H9 (cell line): Measurements from ENCODE around the gene APOL1. TPM values are rescaled to one million over a fixed set of nuclear protein-coding genes. Genes with fewer than 3 reads are reported as not detected.

Experiments
- DNase-seq: peaks from one replicate; pipeline ENCODE4 v3.0.0-alpha.2; 2017
- H2AFZ ChIP-seq: one replicate; pipeline ENCODE4 v1.6.1; 2013; ENCODE audit warnings: mild to moderate bottlenecking, low read length, control low read depth, moderate library complexity
- H2AK5ac ChIP-seq: 2 replicates; pipeline ENCODE4 v1.6.1; 2013; ENCODE audit warnings: low read length, control low read depth, mixed read lengths; ENCODE audit not compliant: insufficient read length
- H2BK120ac ChIP-seq: one replicate; pipeline ENCODE4 v1.6.1; 2013; ENCODE audit warnings: low read depth, mild to moderate bottlenecking, low read length, control low read depth, inconsistent platforms; ENCODE audit not compliant: poor library complexity, severe bottlenecking
- H2BK12ac ChIP-seq: 2 replicates; pipeline ENCODE4 v1.6.1; 2013; ENCODE audit warnings: low read length, control low read depth, mixed read lengths, low read depth; ENCODE audit not compliant: insufficient read length
- H2BK15ac ChIP-seq: 2 replicates; pipeline ENCODE4 v1.6.1; 2013; ENCODE audit warnings: low read depth, low read length, control low read depth
- H2BK20ac ChIP-seq: one replicate; pipeline ENCODE4 v1.6.1; 2013; ENCODE audit warnings: low read depth, mild to moderate bottlenecking, low read length, control low read depth, inconsistent platforms; ENCODE audit not compliant: poor library complexity, severe bottlenecking
- H2BK5ac ChIP-seq: 2 replicates; pipeline ENCODE4 v1.6.1; 2013; ENCODE audit warnings: low read length, control low read depth, mixed read lengths; ENCODE audit not compliant: insufficient read length
- H3K14ac ChIP-seq: 2 replicates; pipeline ENCODE4 v1.6.1; 2013; ENCODE audit warnings: low read length, control low read depth; ENCODE audit not compliant: insufficient read depth
- H3K18ac ChIP-seq: 2 replicates; pipeline ENCODE4 v1.6.1; 2013; ENCODE audit warnings: low read depth, mild to moderate bottlenecking, mixed read lengths, low read length, control low read depth; ENCODE audit not compliant: insufficient read length
- H3K23ac ChIP-seq: 2 replicates; pipeline ENCODE4 v1.6.1; 2013; ENCODE audit warnings: low read length, control low read depth, mixed read lengths, low read depth; ENCODE audit not compliant: insufficient read length
- H3K23me2 ChIP-seq: 2 replicates; pipeline ENCODE4 v1.6.1; 2013; ENCODE audit warnings: low read depth, mild to moderate bottlenecking, mixed read lengths, low read length, control low read depth; ENCODE audit not compliant: insufficient read length, poor library complexity, severe bottlenecking
- H3K27ac ChIP-seq: 2 replicates; pipeline ENCODE4 v1.5.1; 2013; ENCODE audit warnings: low read length, control low read depth, mixed read lengths, low read depth; ENCODE audit not compliant: insufficient read length
- H3K27me3 ChIP-seq: 2 replicates; pipeline ENCODE4 v1.6.1; 2013; ENCODE audit warnings: low read length, control low read depth, inconsistent platforms; ENCODE audit not compliant: insufficient read depth
- H3K4ac ChIP-seq: 2 replicates; pipeline ENCODE4 v1.6.1; 2013; ENCODE audit warnings: low read depth, mild to moderate bottlenecking, control low read depth, inconsistent platforms, low read length, moderate library complexity
- H3K4me1 ChIP-seq: 2 replicates; pipeline ENCODE4 v1.6.1; 2013; ENCODE audit warnings: low read length, control low read depth, inconsistent platforms; ENCODE audit not compliant: insufficient read depth
- H3K4me2 ChIP-seq: 2 replicates; pipeline ENCODE4 v1.6.1; 2013; ENCODE audit warnings: low read length, control low read depth, mixed read lengths; ENCODE audit not compliant: insufficient read length, insufficient read depth
- H3K56ac ChIP-seq: 2 replicates; pipeline ENCODE4 v1.6.1; 2013; ENCODE audit warnings: low read depth, mild to moderate bottlenecking, mixed read lengths, low read length, control low read depth; ENCODE audit not compliant: insufficient read length
- H3K79me1 ChIP-seq: 2 replicates; pipeline ENCODE4 v1.6.1; 2013; ENCODE audit warnings: low read depth, mild to moderate bottlenecking, moderate library complexity, low read length, control low read depth, inconsistent platforms; ENCODE audit not compliant: insufficient read depth, poor library complexity, severe bottlenecking
- H3K79me2 ChIP-seq: 2 replicates; pipeline ENCODE4 v1.6.1; 2013; ENCODE audit warnings: low read length, control low read depth, inconsistent platforms; ENCODE audit not compliant: insufficient read depth
- H3K9ac ChIP-seq: 2 replicates; pipeline ENCODE4 v1.6.1; 2013; ENCODE audit warnings: low read length, control low read depth, mixed read lengths; ENCODE audit not compliant: insufficient read length; ENCODE audit errors: extremely low read depth
- H3K9me3 ChIP-seq: one replicate; pipeline ENCODE4 v1.6.1; 2013; ENCODE audit warnings: low read depth, low read length, inconsistent platforms; ENCODE audit not compliant: control insufficient read depth
- H3T11ph ChIP-seq: one replicate; pipeline ENCODE4 v1.6.1; 2013; ENCODE audit warnings: mild to moderate bottlenecking, low read length, control low read depth, inconsistent platforms
- H4K20me1 ChIP-seq: one replicate; pipeline ENCODE4 v1.6.1; 2013; ENCODE audit not compliant: control insufficient read depth, insufficient read length, insufficient read depth
- H4K5ac ChIP-seq: 2 replicates; pipeline ENCODE4 v1.6.1; 2013; ENCODE audit warnings: low read depth, mild to moderate bottlenecking, mixed read lengths, low read length, control low read depth; ENCODE audit not compliant: insufficient read length
- H4K8ac ChIP-seq: replicated peaks from 2 replicates; pipeline ENCODE4 v1.6.1; 2013; ENCODE audit warnings: low read length, control low read depth, mixed read lengths, low read depth; ENCODE audit not compliant: insufficient read length
- H4K91ac ChIP-seq: 2 replicates; pipeline ENCODE4 v1.6.1; 2013; ENCODE audit warnings: low read depth, mild to moderate bottlenecking, moderate library complexity, mixed read lengths, low read length, control low read depth; ENCODE audit not compliant: insufficient read length
- H3K27ac Mint-ChIP-seq, 3 experiments: 2 replicates in 2 of 3; 3 replicates in 1 of 3; pipeline ENCODE4 v1.8.0; 2020 to 2021; ENCODE audit warnings: mixed read lengths in 3 of 3, mild to moderate bottlenecking in 1 of 3, moderate library complexity in 1 of 3
- H3K27me3 Mint-ChIP-seq: 2 replicates; pipeline ENCODE4 v1.8.0; 2021; ENCODE audit warnings: low read depth, mild to moderate bottlenecking, moderate library complexity, mixed read lengths
- H3K36me3 Mint-ChIP-seq, 3 experiments: 2 replicates in 2 of 3; 3 replicates in 1 of 3; pipeline ENCODE4 v1.8.0; 2020 to 2021; ENCODE audit warnings: low read depth in 3 of 3, mixed read lengths in 3 of 3; ENCODE audit not compliant: insufficient read depth in 1 of 3
- H3K4me1 Mint-ChIP-seq, 2 experiments: 2 replicates each; pipeline ENCODE4 v1.8.0; 2020; ENCODE audit warnings: mixed read lengths in 2 of 2
- H3K4me3 Mint-ChIP-seq, 2 experiments: 2 replicates in 1 of 2; 3 replicates in 1 of 2; pipeline ENCODE4 v1.8.0; 2020 to 2021; ENCODE audit warnings: mild to moderate bottlenecking in 2 of 2, mixed read lengths in 2 of 2, moderate library complexity in 1 of 2
- H3K9me3 Mint-ChIP-seq, 2 experiments: 2 replicates in 1 of 2; 3 replicates in 1 of 2; pipeline ENCODE4 v1.8.0; 2020; ENCODE audit warnings: mild to moderate bottlenecking in 2 of 2, mixed read lengths in 2 of 2, moderate library complexity in 1 of 2
- WGBS: extraction: QIAGEN DNeasy Blood & Tissue Kit; methylation state at CpG from one replicate; pipeline ENCODE4 v1.1.7; 2013; ENCODE audit warnings: missing lambda C conversion rate, low lambda C conversion rate, mixed read lengths; ENCODE audit not compliant: insufficient read length; ENCODE audit errors: extremely low coverage; 5-methylcytosine and 5-hydroxymethylcytosine counted together
- total RNA-seq: library from RNA; stranded (reverse); gene quantifications from 2 replicates; pipeline ENCODE4 v1.2.1, GENCODE V29; 2021
- TF ChIP-seq, protein P1 (sequence below): fragments of 200-600 bp; sonication (generic); conservative IDR thresholded peaks from 3 replicates; pipeline ENCODE4 v1.8.0; 2021; ENCODE audit warnings: antibody characterized with exemption, mild to moderate bottlenecking

Gene APOL1
- total RNA-seq, 1 experiment from 2014 or later: not detected

DNA sequence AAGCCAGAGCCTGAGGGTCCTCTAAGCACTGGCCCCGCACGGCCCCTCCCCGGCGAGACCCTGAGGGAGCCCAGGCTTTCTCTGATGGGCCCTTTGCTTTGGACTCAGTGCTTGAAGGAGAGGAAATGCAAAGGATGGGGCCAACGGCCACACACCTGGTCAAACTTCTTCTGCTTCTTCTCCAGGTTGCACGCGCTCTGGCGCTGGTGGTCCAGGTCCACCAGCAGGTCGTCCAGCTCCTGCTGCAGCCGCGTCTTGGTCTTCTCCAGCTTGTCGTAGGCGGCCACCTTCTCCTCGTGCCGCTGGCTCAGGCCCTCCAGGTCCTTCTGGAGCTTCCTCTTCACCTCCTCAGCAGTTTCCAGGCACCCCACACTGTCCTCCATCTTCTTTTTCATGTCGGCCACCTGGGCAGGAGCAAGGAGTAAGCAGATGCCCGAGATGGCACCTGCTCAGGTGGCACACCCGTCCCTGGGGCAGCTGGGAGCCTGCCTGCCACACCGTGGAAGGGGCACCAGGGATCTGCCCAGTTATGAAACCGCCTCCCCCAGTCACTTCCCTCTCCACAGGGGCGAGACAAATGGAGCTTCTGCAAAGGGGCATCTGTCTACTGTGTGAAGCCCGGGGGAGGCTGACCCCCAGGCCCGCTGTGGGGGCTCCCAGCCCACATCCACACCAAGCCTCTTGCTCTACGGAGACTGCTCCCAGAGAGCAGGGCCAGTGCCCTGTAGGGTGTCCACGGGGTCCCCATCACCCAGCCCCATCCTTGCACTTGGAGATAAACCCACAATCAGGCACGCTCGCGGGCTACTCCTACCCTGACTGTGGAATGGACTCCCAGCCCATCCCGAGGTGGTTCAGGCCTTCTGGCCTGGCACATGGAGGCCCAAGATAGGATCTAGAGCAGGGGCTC lies 39.2 kb downstream of the APOL1 start:
- Histone ChIP-seq H3K4me2 (no peak overlapping the region), H4K8ac (no peak overlapping the region), H3K4me1 (no peaks in the 10 kb centered on the region), H3K79me2 (no peaks in the 10 kb centered on the region), H2BK15ac (no peak overlapping the region), H4K5ac (no peak overlapping the region), H2BK20ac (no peak overlapping the region), H3K56ac (no peak overlapping the region), H3K14ac (no peak overlapping the region), H3K18ac (no peak overlapping the region), H2BK5ac (no peak overlapping the region), H3K79me1 (no peaks in the 10 kb centered on the region), H2AK5ac (no peak overlapping the region), H3K27ac (no peak overlapping the region), H2BK120ac (no peak overlapping the region), H2BK12ac (no peak overlapping the region), H3T11ph (no peak overlapping the region), H2AFZ (no peak overlapping the region), H3K23ac (no peak overlapping the region), H3K9ac (no peak overlapping the region), H4K20me1 (no peaks in the 10 kb centered on the region), H3K9me3 (no peaks in the 10 kb centered on the region), H3K4ac (no peak overlapping the region), H4K91ac (no peak overlapping the region), H3K23me2 (no peaks in the 10 kb centered on the region), H3K27me3 (no peaks in the 10 kb centered on the region)
- TF ChIP-seq, protein P1, sequence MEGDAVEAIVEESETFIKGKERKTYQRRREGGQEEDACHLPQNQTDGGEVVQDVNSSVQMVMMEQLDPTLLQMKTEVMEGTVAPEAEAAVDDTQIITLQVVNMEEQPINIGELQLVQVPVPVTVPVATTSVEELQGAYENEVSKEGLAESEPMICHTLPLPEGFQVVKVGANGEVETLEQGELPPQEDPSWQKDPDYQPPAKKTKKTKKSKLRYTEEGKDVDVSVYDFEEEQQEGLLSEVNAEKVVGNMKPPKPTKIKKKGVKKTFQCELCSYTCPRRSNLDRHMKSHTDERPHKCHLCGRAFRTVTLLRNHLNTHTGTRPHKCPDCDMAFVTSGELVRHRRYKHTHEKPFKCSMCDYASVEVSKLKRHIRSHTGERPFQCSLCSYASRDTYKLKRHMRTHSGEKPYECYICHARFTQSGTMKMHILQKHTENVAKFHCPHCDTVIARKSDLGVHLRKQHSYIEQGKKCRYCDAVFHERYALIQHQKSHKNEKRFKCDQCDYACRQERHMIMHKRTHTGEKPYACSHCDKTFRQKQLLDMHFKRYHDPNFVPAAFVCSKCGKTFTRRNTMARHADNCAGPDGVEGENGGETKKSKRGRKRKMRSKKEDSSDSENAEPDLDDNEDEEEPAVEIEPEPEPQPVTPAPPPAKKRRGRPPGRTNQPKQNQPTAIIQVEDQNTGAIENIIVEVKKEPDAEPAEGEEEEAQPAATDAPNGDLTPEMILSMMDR: no peak
- Mint-ChIP-seq H3K36me3 (peaks cover 75 to 96% (median 95%) of the 10 kb centered on the region in 3 experiments), H3K4me3 (no peak overlapping the region), H3K9me3 (peaks cover 6 to 7% of the 10 kb centered on the region in 2 experiments; a peak in 4 of 5 replicates), H3K4me1 (peaks cover 0 to under 1% of the 10 kb centered on the region in 2 experiments; a peak in 1 of 4 replicates), H3K27ac (no peak overlapping the region; a peak in 1 of 7 replicates), H3K27me3 (no peaks in the 10 kb centered on the region)
- no CpG with 5 or more reads among the region's 29 CpGs for WGBS
- no peak for DNase-seq
